Measurements from ENCODE around the gene MRPL44. TPM values are rescaled to one million over a fixed set of nuclear protein-coding genes. Genes with fewer than 3 reads are reported as not detected.

MRPL44 gene
- total and polyA plus RNA-seq, 8 donors, result 0.87 to 80.8 (median 17.9) TPM

- Histone ChIP-seq H3K4me3 (no peak overlapping the region), H3K4me1 (peaks cover 0 to 12% (median 3%) of the 10 kb centered on the region in 4 donors), H3K9me3 (no peaks in the 10 kb centered on the region), H3K27ac (no peak overlapping the region), H3K27me3 (no peaks in the 10 kb centered on the region), H3K36me3 (no peaks in the 10 kb centered on the region)
- intact Hi-C loops (cut with DNase I; ENCODE audit: low total_unique reads), result no loop called here
- WGBS, 5 donors, result 31 to 36% (median 32%) methylated on average over 5 of the region's 5 CpGs
- TF ChIP-seq EP300 (IDR thresholded peaks at IDR 0.05) (no peak), POLR2AphosphoS5 (IDR thresholded peaks at IDR 0.05) (peak in 1 of 3 donors; percentile 36), POLR2A (IDR thresholded peaks at IDR 0.05) (no peak)
- TF ChIP-seq, protein P1, sequence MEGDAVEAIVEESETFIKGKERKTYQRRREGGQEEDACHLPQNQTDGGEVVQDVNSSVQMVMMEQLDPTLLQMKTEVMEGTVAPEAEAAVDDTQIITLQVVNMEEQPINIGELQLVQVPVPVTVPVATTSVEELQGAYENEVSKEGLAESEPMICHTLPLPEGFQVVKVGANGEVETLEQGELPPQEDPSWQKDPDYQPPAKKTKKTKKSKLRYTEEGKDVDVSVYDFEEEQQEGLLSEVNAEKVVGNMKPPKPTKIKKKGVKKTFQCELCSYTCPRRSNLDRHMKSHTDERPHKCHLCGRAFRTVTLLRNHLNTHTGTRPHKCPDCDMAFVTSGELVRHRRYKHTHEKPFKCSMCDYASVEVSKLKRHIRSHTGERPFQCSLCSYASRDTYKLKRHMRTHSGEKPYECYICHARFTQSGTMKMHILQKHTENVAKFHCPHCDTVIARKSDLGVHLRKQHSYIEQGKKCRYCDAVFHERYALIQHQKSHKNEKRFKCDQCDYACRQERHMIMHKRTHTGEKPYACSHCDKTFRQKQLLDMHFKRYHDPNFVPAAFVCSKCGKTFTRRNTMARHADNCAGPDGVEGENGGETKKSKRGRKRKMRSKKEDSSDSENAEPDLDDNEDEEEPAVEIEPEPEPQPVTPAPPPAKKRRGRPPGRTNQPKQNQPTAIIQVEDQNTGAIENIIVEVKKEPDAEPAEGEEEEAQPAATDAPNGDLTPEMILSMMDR (IDR thresholded peaks at IDR 0.05), result peak in 5 of 7 experiments; percentile 75 to 83 (median 77)
- peak; percentile 70 to 92 for DNase-seq
These were observed 36.5 kb downstream of the MRPL44 start for GRCh38 chr2:223993634-223994232.

DNA sequence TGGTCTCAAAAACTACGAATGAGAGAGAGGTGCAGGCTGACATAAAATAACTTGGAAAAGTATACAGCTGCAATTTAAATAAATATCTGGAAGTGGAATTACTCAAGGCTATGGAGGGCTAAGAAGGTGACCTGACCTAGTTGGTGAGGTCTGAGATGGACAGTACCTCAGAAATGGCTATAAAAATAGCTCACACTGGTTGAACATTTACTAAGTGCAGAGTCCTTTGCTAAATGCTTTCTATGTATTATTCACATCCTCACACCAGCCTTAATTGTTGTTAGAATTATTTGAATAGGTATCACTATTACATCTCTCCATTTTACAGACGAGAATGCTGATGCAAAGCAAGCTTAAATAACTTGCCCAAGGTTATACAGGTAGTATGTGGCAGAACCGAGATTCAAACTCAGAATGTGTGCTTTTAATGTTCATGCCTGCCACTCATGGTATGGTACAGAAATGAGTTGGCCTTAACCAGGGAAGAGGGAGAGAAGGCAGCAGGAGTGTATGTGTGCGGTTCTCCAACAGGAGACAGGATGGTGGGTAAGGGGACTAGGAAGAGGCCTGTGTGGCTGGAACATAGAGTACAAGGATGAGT, 37.4 kb downstream of the MRPL44 start:
- intact Hi-C loops (cut with DNase I; ENCODE audit: low total_unique reads), result no loop called here
- no peak for DNase-seq
- TF ChIP-seq, protein P1 (IDR thresholded peaks at IDR 0.05), result no peak
- no peak for TF ChIP-seq POLR2AphosphoS5 (IDR thresholded peaks at IDR 0.05)
- TF ChIP-seq POLR2A (IDR thresholded peaks at IDR 0.05), result no peak
- TF ChIP-seq EP300 (IDR thresholded peaks at IDR 0.05), result no peak
- Histone ChIP-seq H3K4me3 (no peak overlapping the region), H3K27me3 (no peaks in the 10 kb centered on the region), H3K4me1 (peaks cover 0 to 9% (median 3%) of the 10 kb centered on the region in 4 donors), H3K27ac (no peak overlapping the region), H3K9me3 (no peaks in the 10 kb centered on the region), H3K36me3 (no peaks in the 10 kb centered on the region)
- 84 to 90% (median 86%) methylated on average over 4 of the region's 4 CpGs for WGBS, 5 donors

DNA sequence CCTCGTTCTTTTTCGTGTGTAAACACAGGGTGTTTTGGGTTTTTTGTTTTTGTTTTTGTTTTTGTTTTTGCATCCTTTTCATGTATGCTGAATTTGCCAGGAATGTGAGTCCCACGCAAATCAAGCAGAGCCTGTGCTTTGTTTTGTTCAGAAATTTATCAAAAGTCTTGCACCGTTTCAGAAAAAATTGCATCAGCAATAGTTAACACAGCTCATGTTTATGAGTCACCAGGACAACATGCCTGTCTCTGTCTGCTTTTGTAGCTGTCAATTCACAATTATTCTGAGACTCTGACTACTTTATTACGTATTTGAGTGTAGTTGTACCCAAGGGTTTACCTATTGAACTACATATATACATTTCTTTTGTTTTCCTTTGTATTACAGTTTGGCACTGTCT, 38.3 kb downstream of the MRPL44 start:
- no peaks in the 10 kb centered on the region for H3K36me3 ChIP-seq
- H3K9me3 ChIP-seq, result no peaks in the 10 kb centered on the region
- intact Hi-C loops (cut with DNase I; ENCODE audit: low total_unique reads), result no loop called here
- no peaks in the 10 kb centered on the region for H3K27me3 ChIP-seq
- no peak overlapping the region for H3K4me3 ChIP-seq
- peaks cover 0 to 8% (median 3%) of the 10 kb centered on the region in 4 donors for H3K4me1 ChIP-seq
- H3K27ac ChIP-seq, result no peak overlapping the region
- no peak for DNase-seq
- WGBS, 5 donors, result 61 to 87% (median 70%) methylated on average over 5 of the region's 5 CpGs
- TF ChIP-seq POLR2A (IDR thresholded peaks at IDR 0.05) (no peak), EP300 (IDR thresholded peaks at IDR 0.05) (no peak), POLR2AphosphoS5 (IDR thresholded peaks at IDR 0.05) (no peak)
- TF ChIP-seq, protein P1 (IDR thresholded peaks at IDR 0.05), result no peak

DNA sequence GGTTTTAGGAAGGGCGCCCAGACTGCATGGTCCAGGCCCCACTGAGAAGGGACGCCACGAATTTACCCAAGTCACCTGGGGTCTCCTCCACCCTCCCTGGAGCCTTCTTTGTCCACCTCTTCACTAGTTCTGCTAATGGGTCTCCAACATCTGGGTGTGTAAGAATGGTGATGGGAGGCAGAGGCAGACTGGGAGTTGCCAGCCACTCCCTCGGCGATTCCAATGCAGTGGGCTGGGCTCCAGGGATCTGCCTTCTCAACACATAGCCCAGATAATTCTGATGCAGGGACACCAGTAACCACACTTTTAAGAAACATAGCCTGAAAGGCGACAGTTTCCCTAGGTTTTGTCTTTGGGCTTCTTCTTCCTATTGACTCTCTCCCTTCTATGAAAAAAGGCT, 39.1 kb downstream of the MRPL44 start:
- no peaks in the 10 kb centered on the region for H3K36me3 ChIP-seq
- no peaks in the 10 kb centered on the region for H3K9me3 ChIP-seq
- intact Hi-C loops (cut with DNase I; ENCODE audit: low total_unique reads), result no loop called here
- H3K27me3 ChIP-seq, result no peaks in the 10 kb centered on the region
- DNase-seq, result no peak
- TF ChIP-seq POLR2A (IDR thresholded peaks at IDR 0.05) (no peak), POLR2AphosphoS5 (IDR thresholded peaks at IDR 0.05) (no peak), EP300 (IDR thresholded peaks at IDR 0.05) (no peak)
- TF ChIP-seq, protein P1 (IDR thresholded peaks at IDR 0.05), result no peak
- no peak overlapping the region for H3K27ac ChIP-seq
- H3K4me1 ChIP-seq, result peaks cover 0 to 8% (median 3%) of the 10 kb centered on the region in 4 donors
- WGBS, 5 donors, result 78 to 89% (median 89%) methylated on average over 6 of the region's 6 CpGs
- no peak overlapping the region for H3K4me3 ChIP-seq

Data from stomach (tissue), 9 donors.